Adrenal gland (tissue), 5 donors: ENCODE data around the gene BCAP29.

Source experiments
- CTCF ChIP-seq, 6 experiments: fragments of 450-650 bp in 4 of 6; fragments of 200-600 bp in 2 of 6; sonication (generic) in 1 of 6; IDR thresholded peaks; 1 replicate in 5 of 6; 2 replicates in 1 of 6; pipeline versions ENCODE4 v1.5.1 to v1.8.0; 2016 to 2021; ENCODE audit warnings: antibody characterized with exemption in 6 of 6, mild to moderate bottlenecking in 2 of 6, moderate library complexity in 1 of 6
- POLR2A ChIP-seq, 2 donors: fragments of 450-650 bp; IDR thresholded peaks; one replicate each; pipeline ENCODE4 v1.6.1; 2017; ENCODE audit warnings: antibody characterized with exemption in 2 of 2, mild to moderate bottlenecking in 2 of 2, moderate library complexity in 1 of 2
- donor health status: DM: no; HTN: no; CAD: no.

- TF ChIP-seq CTCF (IDR thresholded peaks at IDR 0.05) (no peak), POLR2A (IDR thresholded peaks at IDR 0.05) (no peak)
Observed at GRCh38 chr7:107530751-107531150, 49.3 kb upstream of the BCAP29 start.
